Measurements from ENCODE around the gene ZBTB7A.

The ZBTB7A gene

GRCh38 chr19:4036576-4037300, 30.0 kb downstream of the ZBTB7A start:
- DNase-seq (ENCODE audit: low spot score): no peak

- no peak for DNase-seq (ENCODE audit: low spot score)
Measured at GRCh38 chr19:4035582-4035981, 31.1 kb downstream of the ZBTB7A start.

- no peak for DNase-seq (ENCODE audit: low spot score)
Measured at GRCh38 chr19:4035018-4035566, 31.6 kb downstream of the ZBTB7A start.

GRCh38 chr19:4034048-4035017, 32.4 kb downstream of the ZBTB7A start:
- no peak for DNase-seq (ENCODE audit: low spot score)

GRCh38 chr19:4033028-4033956, 33.4 kb downstream of the ZBTB7A start:
- no peak for DNase-seq (ENCODE audit: low spot score)

- no peak for DNase-seq (ENCODE audit: low spot score)
Measured at GRCh38 chr19:4032436-4032835, 34.3 kb downstream of the ZBTB7A start.

- DNase-seq (ENCODE audit: low spot score): no peak
Measured at GRCh38 chr19:4031420-4031819, 35.3 kb downstream of the ZBTB7A start.

GRCh38 chr19:4030981-4031380, 35.7 kb downstream of the ZBTB7A start:
- DNase-seq (ENCODE audit: low spot score): no peak

GRCh38 chr19:4030552-4030951, 36.1 kb downstream of the ZBTB7A start:
- DNase-seq (ENCODE audit: low spot score): no peak

- no peak for DNase-seq (ENCODE audit: low spot score)
Measured at GRCh38 chr19:4029247-4029614, 37.5 kb downstream of the ZBTB7A start.

GRCh38 chr19:4028334-4029246, 38.1 kb downstream of the ZBTB7A start:
- no peak for DNase-seq (ENCODE audit: low spot score)

GRCh38 chr19:4027146-4027545, 39.6 kb downstream of the ZBTB7A start:
- DNase-seq (ENCODE audit: low spot score): no peak

GRCh38 chr19:4025317-4025716, 41.4 kb downstream of the ZBTB7A start:
- no peak for DNase-seq (ENCODE audit: low spot score)

GRCh38 chr19:4023600-4024398, 42.9 kb downstream of the ZBTB7A start:
- no peak for DNase-seq (ENCODE audit: low spot score)

- no peak for DNase-seq (ENCODE audit: low spot score)
Measured at GRCh38 chr19:4019578-4019977, 47.1 kb downstream of the ZBTB7A start.

GRCh38 chr19:4018775-4019504, 47.8 kb downstream of the ZBTB7A start:
- no peak for DNase-seq (ENCODE audit: low spot score)

- DNase-seq (ENCODE audit: low spot score): no peak
Measured at GRCh38 chr19:4018140-4018613, 48.5 kb downstream of the ZBTB7A start.

- no peak for DNase-seq (ENCODE audit: low spot score)
Measured at GRCh38 chr19:4016903-4017638, 49.6 kb downstream of the ZBTB7A start.

Measured in CD4-positive, alpha-beta T cell treated with Interleukin-6 at 100 ng/mL for 8 hours (primary cell).